Lung (tissue), 12 donors: ENCODE results near the gene CENPP. TPM values are rescaled to one million over a fixed set of nuclear protein-coding genes. Genes with fewer than 3 reads are reported as not detected.

ENCODE experiments used
- ATAC-seq: fragments of 200-7000 bp; cut with Tn5 transposase; one replicate; pipeline ENCODE4 v1.9.1; 2020; ENCODE audit warnings: moderate number of reproducible peaks; ENCODE audit not compliant: insufficient read depth, low FRiP score
- DNase-seq, 3 donors: peaks; one replicate each; pipeline ENCODE4 v3.0.0-alpha.2; 2013 to 2017
- H3K27ac ChIP-seq, 2 donors: one replicate each; pipeline ENCODE4 v1.5.1; 2013; ENCODE audit warnings: mild to moderate bottlenecking in 2 of 2, moderate library complexity in 2 of 2, control low read depth in 1 of 2, inconsistent platforms in 1 of 2, low read depth in 1 of 2, low read length in 1 of 2
- H3K27me3 ChIP-seq, 3 donors: one replicate each; pipeline ENCODE4 v1.5.1; 2013; ENCODE audit warnings: low read length in 2 of 3; ENCODE audit not compliant: control insufficient read depth in 3 of 3, insufficient read depth in 3 of 3
- H3K36me3 ChIP-seq, 4 donors: one replicate each; pipeline ENCODE4 v1.5.1; 2013; ENCODE audit warnings: low read length in 4 of 4, mild to moderate bottlenecking in 1 of 4, moderate library complexity in 1 of 4; ENCODE audit not compliant: control insufficient read depth in 4 of 4, insufficient read depth in 4 of 4
- H3K4me1 ChIP-seq, 5 donors: one replicate each; pipeline ENCODE4 v1.5.1; 2013; ENCODE audit warnings: low read length in 5 of 5, mild to moderate bottlenecking in 2 of 5, moderate library complexity in 1 of 5; ENCODE audit not compliant: control insufficient read depth in 5 of 5, insufficient read depth in 5 of 5
- H3K4me3 ChIP-seq: one replicate; pipeline ENCODE4 v1.5.1; 2013; ENCODE audit warnings: mild to moderate bottlenecking, control low read depth, moderate library complexity
- H3K9ac ChIP-seq, 2 donors: one replicate each; pipeline ENCODE4 v1.5.1; 2013; ENCODE audit warnings: low read length in 2 of 2, control low read depth in 1 of 2; ENCODE audit not compliant: insufficient read depth in 1 of 2
- H3K9me3 ChIP-seq, 4 donors: one replicate each; pipeline ENCODE4 v1.5.1; 2013; ENCODE audit warnings: low read length in 3 of 4, mild to moderate bottlenecking in 1 of 4, moderate library complexity in 1 of 4; ENCODE audit not compliant: control insufficient read depth in 4 of 4, insufficient read depth in 3 of 4
- CTCF ChIP-seq: IDR thresholded peaks from 2 replicates; pipeline ENCODE4 v1.5.1; 2012; ENCODE audit warnings: mild to moderate bottlenecking; ENCODE audit errors: control extremely low read depth, extremely low read depth
- WGBS, 2 donors: extraction: QIAGEN DNeasy Blood & Tissue Kit; methylation state at CpG; one replicate each; pipeline ENCODE4 v1.1.7; 2013; 5-methylcytosine and 5-hydroxymethylcytosine counted together
- polyA plus RNA-seq, 2 donors: library from polyadenylated mRNA; stranded (reverse); fragments of 200-250 nt; gene quantifications; one replicate each; pipeline ENCODE4 v1.2.1, GENCODE V29; 2013
- total RNA-seq, 2 donors: library from RNA; depleted of rRNA in 1 of 2; stranded (reverse); fragments of >200 nt in 1 of 2; gene quantifications; one replicate each; pipeline ENCODE4 v1.2.1, GENCODE V29; 2014 to 2021
- donor health status: control.
- donor health status: control.
- donor health status: Bipolar disorder and iron deficiency.
- donor health status: healthy.
- donor health status: DM: yes; HTN: yes; CAD: no.

Gene CENPP
- total and polyA plus RNA-seq, 4 donors: 1.2 to 11.8 (median 2.9) TPM

DNA sequence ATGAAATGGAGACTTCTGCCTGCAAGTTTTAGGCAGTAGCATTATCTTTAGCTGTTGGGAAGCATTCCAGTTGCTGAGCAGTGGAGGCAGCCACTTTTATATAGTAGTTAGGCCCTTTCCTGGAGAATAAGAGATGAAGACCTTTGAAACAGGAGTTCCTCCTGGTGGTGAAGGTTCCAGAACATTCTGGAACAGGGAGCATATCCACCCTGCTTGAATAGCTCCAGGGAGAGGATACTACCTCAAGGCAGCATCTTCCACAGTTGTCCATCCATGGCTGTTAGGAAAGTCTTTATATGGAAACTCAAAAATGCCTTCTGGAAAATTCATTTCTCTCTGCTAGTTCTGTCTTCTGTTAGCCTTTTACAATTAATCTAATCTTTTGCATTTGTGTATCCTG is 153.6 kb downstream of the CENPP start:
- Histone ChIP-seq H3K4me1 (peaks cover 0 to 43% (median 20%) of the 10 kb centered on the region in 5 donors), H3K27me3 (no peaks in the 10 kb centered on the region), H3K36me3 (no peaks in the 10 kb centered on the region), H3K9me3 (no peaks in the 10 kb centered on the region), H3K9ac (no peak overlapping the region), H3K4me3 (no peak overlapping the region), H3K27ac (peak overlapping the region in 1 of 2 donors; percentile 30)
- no peak for DNase-seq
- no peak for ATAC-seq
- TF ChIP-seq CTCF: no peak

DNA sequence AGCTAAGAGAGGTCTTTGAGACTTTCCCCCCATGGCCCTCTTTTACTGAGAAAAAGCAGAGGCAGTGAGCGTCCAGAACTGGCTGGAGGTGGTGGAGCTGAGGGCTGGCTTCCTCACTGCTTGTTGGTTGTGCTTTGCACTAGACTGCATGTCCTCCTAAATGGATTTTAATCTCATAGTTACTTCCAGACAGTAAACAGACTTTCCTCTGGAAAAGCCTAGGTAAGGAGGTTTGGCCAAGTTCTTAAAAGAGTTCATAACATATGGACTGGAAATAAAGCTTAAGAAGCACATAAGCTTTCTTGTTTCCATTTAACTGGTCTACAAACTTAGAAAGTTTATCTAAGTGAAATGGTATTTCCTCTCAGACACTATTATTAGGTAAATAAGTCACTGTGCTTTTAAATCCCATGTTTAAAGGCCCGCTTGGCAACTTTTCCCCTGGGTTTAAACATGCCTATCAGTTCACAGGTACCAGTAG is 154.6 kb downstream of the CENPP start:
- DNase-seq (peak in 2 of 3 donors; percentile 48 to 72), ATAC-seq (no peak)
- H3K4me3 ChIP-seq: no peak overlapping the region
- no peaks in the 10 kb centered on the region for H3K27me3 ChIP-seq
- 50 to 78% methylated on average over 2 of the region's 2 CpGs for WGBS, 2 donors
- H3K27ac ChIP-seq: peak overlapping the region; percentile 63 to 74
- peak overlapping the region in 1 of 2 donors; percentile 43 for H3K9ac ChIP-seq
- H3K9me3 ChIP-seq: no peaks in the 10 kb centered on the region
- no peak for TF ChIP-seq CTCF
- H3K4me1 ChIP-seq: peaks cover 0 to 47% (median 21%) of the 10 kb centered on the region in 5 donors
- no peaks in the 10 kb centered on the region for H3K36me3 ChIP-seq

DNA sequence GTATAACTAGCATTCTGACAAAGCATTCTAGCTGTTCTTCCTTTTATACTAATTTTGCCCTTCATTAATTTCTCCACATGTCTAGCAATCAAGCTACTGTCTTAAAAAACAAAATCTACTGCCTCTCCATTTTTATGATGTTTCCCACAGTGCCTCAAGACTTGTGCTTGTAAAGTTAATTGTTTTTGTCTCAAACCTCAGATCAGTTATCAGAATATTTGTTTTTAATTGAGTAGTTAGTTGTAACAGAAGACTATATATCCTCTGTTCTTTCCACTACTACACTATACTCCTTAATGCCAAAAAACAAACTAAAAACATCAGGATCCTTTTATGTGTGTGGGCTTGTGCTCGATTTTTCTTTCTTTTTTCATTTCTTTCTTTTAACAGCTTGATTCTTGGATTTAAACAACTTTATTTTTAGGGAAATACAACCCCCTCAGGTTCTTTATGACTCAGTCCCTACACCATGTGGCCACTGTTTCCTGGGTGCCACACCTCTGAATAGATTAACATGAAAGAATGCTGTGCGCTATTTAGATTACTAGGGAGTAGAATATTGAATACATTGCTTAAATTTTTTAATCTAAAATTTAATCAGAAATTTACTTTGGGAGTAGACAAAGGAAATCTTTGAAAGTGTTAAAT is 155.4 kb downstream of the CENPP start:
- Histone ChIP-seq H3K27me3 (no peaks in the 10 kb centered on the region), H3K36me3 (no peaks in the 10 kb centered on the region), H3K27ac (peak overlapping the region in 1 of 2 donors; percentile 40), H3K9me3 (no peaks in the 10 kb centered on the region), H3K4me1 (peaks cover 0 to 47% (median 21%) of the 10 kb centered on the region in 5 donors), H3K9ac (peak overlapping the region in 1 of 2 donors; percentile 36), H3K4me3 (no peak overlapping the region)
- ATAC-seq (no peak), DNase-seq (peak in 2 of 3 donors; percentile 34 to 47)
- TF ChIP-seq CTCF: no peak
- 60 to 83% methylated on average over 2 of the region's 2 CpGs for WGBS, 2 donors
